Effector memory CD4-positive, alpha-beta T cell (primary cell): Measurements from ENCODE around the gene AKAP13.

Source experiments
- DNase-seq, 3 donors: peaks; one replicate each; pipeline ENCODE4 v3.0.0-alpha.2; 2020
- H3K27ac ChIP-seq: 2 replicates; pipeline ENCODE4 v1.7.0; 2013; ENCODE audit warnings: mild to moderate bottlenecking, low read length, moderate library complexity; ENCODE audit not compliant: insufficient read depth, poor library complexity, severe bottlenecking
- H3K27me3 ChIP-seq: replicated peaks from 2 replicates; pipeline ENCODE4 v1.7.0; 2013; ENCODE audit warnings: mild to moderate bottlenecking, low read length; ENCODE audit not compliant: insufficient read depth, control insufficient read depth, poor library complexity, severe bottlenecking
- H3K36me3 ChIP-seq: 2 replicates; pipeline ENCODE4 v1.7.0; 2013; ENCODE audit warnings: mild to moderate bottlenecking, low read length, moderate library complexity; ENCODE audit not compliant: control insufficient read depth, insufficient read depth
- H3K4me1 ChIP-seq: 2 replicates; pipeline ENCODE4 v1.7.0; 2013; ENCODE audit warnings: low read length, mild to moderate bottlenecking; ENCODE audit not compliant: control insufficient read depth, insufficient read depth, poor library complexity, severe bottlenecking
- H3K4me3 ChIP-seq: 2 replicates; pipeline ENCODE4 v1.7.0; 2013; ENCODE audit warnings: low read length, low read depth, mild to moderate bottlenecking; ENCODE audit not compliant: insufficient read depth, poor library complexity, severe bottlenecking
- H3K9me3 ChIP-seq: 2 replicates; pipeline ENCODE4 v1.7.0; 2013; ENCODE audit warnings: mild to moderate bottlenecking, low read length, moderate library complexity; ENCODE audit not compliant: control insufficient read depth

Gene AKAP13

DNA sequence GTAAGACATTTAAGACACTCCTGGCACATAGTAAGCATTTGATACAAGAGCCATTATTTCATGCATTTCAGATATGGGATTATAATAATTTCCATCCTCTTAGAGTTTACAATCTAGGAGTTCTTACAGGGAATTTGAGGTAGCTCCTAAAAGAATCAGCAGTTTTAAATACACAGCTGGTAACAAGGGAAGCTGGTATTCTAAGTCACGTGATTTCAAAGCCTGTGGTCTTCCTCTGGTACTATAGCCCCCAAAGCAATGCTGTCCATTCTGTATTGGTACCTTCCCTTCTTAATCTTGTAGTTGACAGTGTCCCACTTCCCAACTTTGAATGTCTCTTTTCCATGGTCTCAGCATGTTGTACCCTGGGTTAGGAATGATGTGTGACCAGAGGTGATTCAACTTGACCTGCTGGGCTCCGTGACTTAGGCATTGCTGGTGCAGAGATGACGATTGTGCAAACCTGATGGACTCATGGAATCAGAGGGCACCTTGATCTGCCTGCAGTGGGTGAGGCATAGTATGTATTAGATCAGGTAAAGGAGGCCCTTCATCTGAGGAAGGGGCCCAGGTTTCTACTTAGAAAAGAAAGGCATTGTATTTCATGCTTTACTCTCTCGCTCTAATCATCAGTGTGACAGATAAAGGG, 122.9 kb downstream of the AKAP13 start:
- no peak for DNase-seq
- no peaks in the 10 kb centered on the region for H3K27me3 ChIP-seq
- H3K36me3 ChIP-seq: no peaks in the 10 kb centered on the region
- H3K4me3 ChIP-seq: no peak overlapping the region
- no peaks in the 10 kb centered on the region for H3K9me3 ChIP-seq
- no peak overlapping the region for H3K27ac ChIP-seq
- peaks cover 34% of the 10 kb centered on the region for H3K4me1 ChIP-seq

- DNase-seq: peak in 1 of 3 donors; percentile 21
- Histone ChIP-seq H3K27ac (no peak overlapping the region), H3K4me1 (peaks cover 22% of the 10 kb centered on the region)
These were observed 124.6 kb downstream of the AKAP13 start for GRCh38 chr15:85504749-85505676.

DNA sequence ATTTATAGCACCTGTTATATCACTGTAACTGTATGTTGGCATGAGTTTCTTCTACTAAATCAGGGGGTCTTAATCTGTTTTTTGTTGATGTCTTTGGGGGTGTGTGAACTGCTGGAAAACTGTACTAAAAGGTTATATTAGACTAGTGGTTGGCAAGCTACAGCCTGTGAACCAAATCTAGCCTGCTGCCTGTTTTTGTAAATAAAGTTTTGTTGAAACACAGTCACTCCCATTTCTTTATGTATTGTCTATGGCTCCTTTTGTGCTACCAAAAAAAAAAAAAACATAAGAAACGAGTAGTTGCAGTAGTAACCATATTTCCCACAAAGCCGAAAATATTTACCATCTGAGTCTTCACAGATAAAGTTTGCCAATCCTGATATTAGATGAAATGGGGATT, 126.7 kb downstream of the AKAP13 start:
- H3K4me3 ChIP-seq: no peak overlapping the region
- no peaks in the 10 kb centered on the region for H3K36me3 ChIP-seq
- DNase-seq: no peak
- peaks cover 9% of the 10 kb centered on the region for H3K4me1 ChIP-seq
- H3K9me3 ChIP-seq: no peaks in the 10 kb centered on the region
- H3K27me3 ChIP-seq: no peaks in the 10 kb centered on the region
- H3K27ac ChIP-seq: no peak overlapping the region

More at GRCh38 chr15:85504749-85505676, 124.6 kb downstream of the AKAP13 start:
- Histone ChIP-seq H3K36me3 (no peaks in the 10 kb centered on the region), H3K27me3 (no peaks in the 10 kb centered on the region), H3K4me3 (no peak overlapping the region), H3K9me3 (no peaks in the 10 kb centered on the region)

DNA sequence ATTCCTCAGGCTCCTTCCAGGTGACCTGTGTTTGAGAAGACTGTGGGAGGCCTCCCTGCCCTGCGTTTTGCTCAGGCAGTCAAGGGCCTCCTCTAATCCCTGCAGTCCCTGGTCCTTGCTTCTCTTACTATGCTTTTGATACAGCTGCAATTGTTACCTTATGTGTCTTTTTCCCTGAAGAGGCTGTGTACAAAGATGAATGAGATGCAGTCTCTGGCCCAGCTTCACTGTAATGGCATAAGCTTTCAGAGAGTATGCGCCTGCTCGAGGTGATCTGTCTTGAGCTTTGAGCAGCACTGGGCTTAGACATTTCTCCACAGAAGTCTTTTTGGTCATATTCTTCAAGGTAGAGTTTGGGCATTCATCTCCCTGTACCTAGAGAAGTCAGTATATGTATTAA, 129.6 kb downstream of the AKAP13 start:
- H3K4me3 ChIP-seq: no peak overlapping the region
- DNase-seq: no peak
- H3K27me3 ChIP-seq: no peaks in the 10 kb centered on the region
- H3K9me3 ChIP-seq: no peaks in the 10 kb centered on the region
- no peaks in the 10 kb centered on the region for H3K36me3 ChIP-seq
- no peaks in the 10 kb centered on the region for H3K4me1 ChIP-seq
- no peak overlapping the region for H3K27ac ChIP-seq

DNA sequence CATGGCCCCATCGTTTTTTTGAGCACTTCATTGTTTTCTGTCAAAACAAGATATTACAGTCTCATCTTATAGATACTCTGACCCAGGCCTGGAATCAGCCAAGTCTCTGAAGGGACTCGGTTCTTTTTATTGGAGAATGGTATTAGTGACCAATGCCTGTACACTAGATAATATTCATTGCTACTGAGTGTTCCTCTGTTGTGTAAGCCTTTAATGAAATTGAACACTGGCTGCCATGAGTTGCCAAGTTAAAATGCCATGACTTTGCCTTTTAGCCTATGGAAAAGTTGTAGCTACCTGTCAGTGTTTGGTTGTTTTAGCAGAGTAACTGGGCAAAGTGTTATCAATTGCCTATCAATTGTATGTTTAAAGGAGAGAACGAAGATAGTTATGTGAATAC, 134.0 kb downstream of the AKAP13 start:
- H3K36me3 ChIP-seq: no peaks in the 10 kb centered on the region
- H3K9me3 ChIP-seq: no peaks in the 10 kb centered on the region
- H3K4me3 ChIP-seq: no peak overlapping the region
- no peaks in the 10 kb centered on the region for H3K4me1 ChIP-seq
- H3K27ac ChIP-seq: no peak overlapping the region
- no peaks in the 10 kb centered on the region for H3K27me3 ChIP-seq
- no peak for DNase-seq

DNA sequence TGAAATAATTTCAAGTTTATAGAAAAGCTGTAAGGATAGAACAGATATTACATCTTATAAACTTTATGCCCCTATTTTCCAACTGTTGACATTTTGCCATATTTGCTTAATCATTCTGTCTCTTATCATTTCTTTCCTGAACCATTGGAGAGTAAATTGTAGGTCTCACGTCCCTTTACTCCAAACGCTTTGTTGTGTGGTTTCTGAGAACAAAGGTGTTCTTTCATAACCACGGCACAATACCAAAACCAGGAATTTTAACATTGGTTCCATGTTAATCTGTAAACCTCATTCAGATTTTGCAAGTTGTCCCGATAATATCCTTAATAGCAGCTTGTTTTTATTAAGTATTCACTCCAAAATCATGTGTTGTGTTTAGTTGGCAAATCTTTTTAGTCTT, 134.8 kb downstream of the AKAP13 start:
- no peaks in the 10 kb centered on the region for H3K9me3 ChIP-seq
- no peak for DNase-seq
- no peak overlapping the region for H3K27ac ChIP-seq
- H3K4me3 ChIP-seq: no peak overlapping the region
- H3K4me1 ChIP-seq: no peaks in the 10 kb centered on the region
- no peaks in the 10 kb centered on the region for H3K27me3 ChIP-seq
- H3K36me3 ChIP-seq: no peaks in the 10 kb centered on the region

DNA sequence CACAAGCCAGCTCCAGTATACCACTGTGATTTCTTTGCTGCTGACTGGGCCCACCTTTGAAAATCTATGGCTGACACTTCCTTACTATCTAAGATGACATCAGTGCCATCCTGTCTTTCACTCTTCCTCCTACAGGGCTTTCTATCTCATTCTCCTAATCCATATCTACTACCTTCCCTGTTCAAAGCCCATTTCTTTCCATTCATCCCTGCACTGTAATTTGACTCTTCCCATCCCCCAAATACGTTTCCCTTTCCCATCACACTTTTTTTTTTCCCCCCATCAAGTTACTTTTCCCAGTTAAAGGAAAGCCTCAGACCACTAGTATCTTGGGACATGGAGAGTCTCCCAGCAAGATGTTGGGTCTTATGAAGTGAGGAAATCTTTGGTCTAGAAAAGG, 136.7 kb downstream of the AKAP13 start:
- peaks cover 6% of the 10 kb centered on the region for H3K36me3 ChIP-seq
- no peak for DNase-seq
- H3K27me3 ChIP-seq: no peaks in the 10 kb centered on the region
- no peak overlapping the region for H3K27ac ChIP-seq
- no peaks in the 10 kb centered on the region for H3K9me3 ChIP-seq
- no peaks in the 10 kb centered on the region for H3K4me1 ChIP-seq
- H3K4me3 ChIP-seq: no peak overlapping the region

GRCh38 chr15:85518979-85519761, 138.8 kb downstream of the AKAP13 start:
- no peak overlapping the region for H3K4me3 ChIP-seq
- no peaks in the 10 kb centered on the region for H3K9me3 ChIP-seq
- DNase-seq: no peak
- peaks cover 8% of the 10 kb centered on the region for H3K36me3 ChIP-seq
- H3K4me1 ChIP-seq: no peaks in the 10 kb centered on the region
- no peak overlapping the region for H3K27ac ChIP-seq
- no peaks in the 10 kb centered on the region for H3K27me3 ChIP-seq

DNA sequence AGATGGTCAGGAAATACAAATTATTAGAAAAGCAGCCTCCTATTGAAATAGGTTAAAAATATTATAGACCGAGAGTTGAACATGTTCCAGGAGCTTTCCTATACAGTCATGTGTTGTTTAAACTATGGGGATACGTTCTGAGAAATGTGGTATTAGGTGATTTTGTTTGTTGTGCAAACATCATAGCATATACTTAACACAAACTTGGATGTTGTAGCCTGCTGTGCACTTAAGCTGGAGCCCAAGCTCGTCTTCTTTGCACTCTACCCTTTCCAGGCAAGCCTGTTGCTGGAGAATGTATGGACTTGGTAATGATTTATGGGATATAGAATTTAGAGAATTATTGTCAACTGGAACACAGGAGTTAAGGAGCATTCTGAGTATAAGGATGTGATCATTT, 140.2 kb downstream of the AKAP13 start:
- Histone ChIP-seq H3K9me3 (no peaks in the 10 kb centered on the region), H3K4me1 (no peaks in the 10 kb centered on the region), H3K27ac (no peak overlapping the region), H3K27me3 (no peaks in the 10 kb centered on the region), H3K36me3 (peaks cover 8% of the 10 kb centered on the region), H3K4me3 (no peak overlapping the region)
- no peak for DNase-seq
